ENCODE results near the gene ATP23.

Gene ATP23

GRCh38 chr12:57941165-57941894, at the start of gene ATP23:
TSS of gene ATP23 (plus strand) at chr12:57941567. CDS start at chr12:57941702, 135 bp downstream.
- ChIA-PET POLR2A (interaction anchor here (1.0 to 1.3 kb wide), 2 partner anchors 20 to 44 kb away, joined by 4 to 5 read pairs; no protein-coding TSS in a partner anchor), CTCF (interaction anchor here (1.8 kb wide), 1 partner anchor 185 kb away, joined by 4 read pairs; no protein-coding TSS in a partner anchor)
- H3K4me3 ChIP-seq (ENCODE audit: low read depth, low read length), result peak within 1 kb of the TSS; percentile 80
- no peak for TF ChIP-seq CTCF (IDR thresholded peaks at IDR 0.05; ENCODE audit: insufficient read depth, low read length, missing control alignments)
- DNase-seq (ENCODE audit: low read depth, low spot score), result peak; percentile 26

DNA sequence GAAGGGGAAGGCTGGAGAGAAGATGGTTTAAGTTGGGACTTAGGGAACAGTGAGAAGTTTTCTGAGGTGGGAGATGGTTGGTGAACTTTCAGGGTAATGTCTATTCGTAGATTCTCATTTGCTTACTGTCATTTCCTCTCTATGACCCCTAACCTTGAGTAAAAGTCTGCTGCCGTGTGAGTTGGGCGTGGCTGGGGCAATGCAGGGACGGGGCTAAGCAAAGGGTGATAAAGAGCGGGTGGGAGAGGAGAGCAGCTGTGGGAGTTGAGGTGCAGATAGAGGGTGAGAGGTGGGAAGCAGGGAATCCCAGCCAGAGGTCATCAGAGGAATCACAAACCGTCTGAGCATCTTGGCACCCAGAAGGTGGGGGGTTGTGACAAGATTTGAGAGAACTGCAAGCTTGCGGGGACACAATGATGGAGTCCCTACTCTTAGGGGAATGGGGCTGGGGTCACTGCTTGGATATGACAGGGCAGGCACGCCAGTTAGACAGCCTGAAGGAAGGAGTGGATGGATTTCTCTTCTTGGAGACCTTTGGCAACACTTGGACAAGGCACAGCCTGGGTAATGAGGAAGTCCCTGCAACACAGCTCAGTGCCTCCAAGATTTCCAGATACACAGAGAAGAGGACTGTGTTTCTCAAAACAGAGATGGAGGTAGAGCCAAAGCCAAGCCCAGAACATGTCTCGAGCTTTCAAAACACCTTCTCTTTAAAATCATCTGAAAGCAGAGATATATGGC, 49.0 kb upstream of the ATP23 start:
- CTCF ChIA-PET, result interaction anchor here (1.3 to 20.0 kb wide), 4 partner anchors 12 to 90 kb away, joined by 4 to 484 read pairs (median 39); partner anchors contain the start of gene CTDSP2
- TF ChIP-seq CTCF (IDR thresholded peaks at IDR 0.05; ENCODE audit: insufficient read depth, low read length, missing control alignments), result no peak
- POLR2A ChIA-PET, result interaction anchor here (0.7 to 0.9 kb wide), 2 partner anchors 11 to 28 kb away, joined by 3 read pairs; no protein-coding TSS in a partner anchor
- no peak for DNase-seq (ENCODE audit: low read depth, low spot score)
- H3K4me3 ChIP-seq (ENCODE audit: low read depth, low read length), result no peak overlapping the region

DNA sequence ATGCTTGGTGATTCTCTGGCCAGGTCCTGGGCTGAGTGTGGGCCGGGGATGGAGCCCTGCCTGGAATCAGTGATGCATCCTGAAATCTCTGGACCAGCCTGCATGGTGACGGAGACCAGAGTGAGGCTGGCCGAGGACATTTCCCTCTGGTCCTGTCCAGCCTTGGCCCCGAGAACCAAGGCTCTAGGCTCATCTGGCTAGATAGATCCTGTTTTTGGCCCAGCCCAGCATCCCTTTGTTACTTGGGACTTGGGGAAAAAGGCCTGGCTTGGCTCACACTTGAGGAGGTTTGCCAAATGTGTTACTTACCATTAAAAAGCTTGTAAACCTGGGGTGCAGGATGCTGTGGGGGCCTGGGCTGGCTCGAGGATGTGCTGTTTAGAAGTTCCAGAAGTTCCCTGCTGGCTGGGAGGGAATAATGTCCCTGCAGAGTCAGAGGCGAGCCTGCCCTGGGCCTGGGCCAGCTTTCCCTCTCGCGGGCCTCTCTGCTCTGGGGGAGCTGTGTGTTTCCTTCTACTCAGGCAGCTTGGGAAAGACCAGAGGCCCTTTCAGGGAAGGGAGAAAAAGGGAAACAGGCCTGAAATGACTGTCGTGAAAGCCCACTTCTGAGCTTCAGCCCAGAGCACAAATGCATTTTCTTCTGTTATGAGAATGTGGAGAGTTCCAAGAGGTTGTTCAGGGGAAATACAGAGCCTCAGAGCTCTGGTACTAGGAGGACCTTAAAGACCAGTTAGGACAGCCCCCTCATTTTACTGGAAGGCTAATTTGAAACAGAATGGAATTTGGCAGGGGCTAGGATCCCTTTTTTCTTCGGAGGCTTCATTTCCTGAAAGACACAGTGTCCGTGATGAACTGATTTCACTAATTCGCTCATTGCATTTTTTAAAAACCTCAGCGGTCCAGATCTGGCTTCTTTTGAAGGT, 47.7 kb upstream of the ATP23 start:
- TF ChIP-seq CTCF (IDR thresholded peaks at IDR 0.05; ENCODE audit: insufficient read depth, low read length, missing control alignments), result peak; percentile 14
- ChIA-PET POLR2A (interaction anchor here (1.0 to 4.5 kb wide), 4 partner anchors 29 to 142 kb away, joined by 3 to 82 read pairs (median 8); partner anchors contain the start of genes CDK4 and CTDSP2), CTCF (interaction anchor here (0.7 to 20.0 kb wide), 13 partner anchors 10 to 139 kb away, joined by 3 to 484 read pairs (median 6); partner anchors contain the start of genes CTDSP2 and TSFM)
- peak overlapping the region; percentile 40 for H3K4me3 ChIP-seq (ENCODE audit: low read depth, low read length)
- DNase-seq (ENCODE audit: low read depth, low spot score), result peak; percentile 78

- no peak for TF ChIP-seq CTCF (IDR thresholded peaks at IDR 0.05; ENCODE audit: insufficient read depth, low read length, missing control alignments)
- ChIA-PET CTCF (interaction anchor here (0.7 to 20.0 kb wide), 19 partner anchors 8 to 140 kb away, joined by 3 to 484 read pairs (median 6); partner anchors contain the start of genes CTDSP2 and TSFM), POLR2A (interaction anchor here (1.0 to 4.5 kb wide), 4 partner anchors 30 to 143 kb away, joined by 3 to 82 read pairs (median 8); partner anchors contain the start of genes CDK4 and CTDSP2)
- DNase-seq (ENCODE audit: low read depth, low spot score), result no peak
- peak overlapping the region; percentile 19 for H3K4me3 ChIP-seq (ENCODE audit: low read depth, low read length)
Observed at GRCh38 chr12:57894399-57895292, 46.7 kb upstream of the ATP23 start.

Data from AG04449 (cell line).